GM18519 (cell line): ENCODE data around the gene COLEC12.

Source experiments
- ATAC-seq: cut with Tn5 transposase; IDR thresholded peaks from one replicate; pipeline ENCODE4 v1.9.1; 2021; ENCODE audit warnings: mild to moderate bottlenecking, moderate library complexity; ENCODE audit not compliant: unreplicated experiment, low FRiP score

The COLEC12 gene

DNA sequence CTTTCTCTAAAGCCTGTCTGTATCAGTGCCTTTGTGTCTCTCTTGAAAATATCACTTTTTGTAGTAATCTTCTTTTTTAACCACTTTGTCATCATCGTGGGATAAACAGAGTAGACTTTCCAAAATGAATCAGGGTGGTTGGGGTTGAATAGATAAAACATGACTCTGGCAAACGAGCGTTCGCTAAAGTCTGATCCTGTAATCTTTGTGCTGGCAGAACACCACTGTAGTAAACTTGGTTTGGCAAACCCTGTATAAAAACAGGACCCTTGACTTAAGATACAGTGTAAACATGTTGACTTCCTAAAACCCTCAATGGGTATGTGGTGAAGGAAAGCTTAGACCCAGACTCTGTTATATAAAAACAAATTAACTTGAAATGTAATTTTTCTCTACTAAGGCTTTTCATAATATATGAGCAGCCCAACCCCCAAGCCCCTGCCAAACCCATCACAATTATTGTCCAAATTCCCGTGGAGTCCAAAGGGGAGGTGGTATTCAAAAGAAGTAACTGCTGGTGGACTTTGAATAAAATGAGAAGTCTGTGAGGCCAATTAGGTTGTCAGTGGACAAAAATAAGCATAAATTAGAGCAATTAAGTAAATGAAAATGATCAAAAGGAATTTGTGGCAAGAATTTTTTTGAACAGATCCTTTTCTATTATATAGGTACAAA, 52.2 kb downstream of the COLEC12 start:
- ATAC-seq, result no peak

DNA sequence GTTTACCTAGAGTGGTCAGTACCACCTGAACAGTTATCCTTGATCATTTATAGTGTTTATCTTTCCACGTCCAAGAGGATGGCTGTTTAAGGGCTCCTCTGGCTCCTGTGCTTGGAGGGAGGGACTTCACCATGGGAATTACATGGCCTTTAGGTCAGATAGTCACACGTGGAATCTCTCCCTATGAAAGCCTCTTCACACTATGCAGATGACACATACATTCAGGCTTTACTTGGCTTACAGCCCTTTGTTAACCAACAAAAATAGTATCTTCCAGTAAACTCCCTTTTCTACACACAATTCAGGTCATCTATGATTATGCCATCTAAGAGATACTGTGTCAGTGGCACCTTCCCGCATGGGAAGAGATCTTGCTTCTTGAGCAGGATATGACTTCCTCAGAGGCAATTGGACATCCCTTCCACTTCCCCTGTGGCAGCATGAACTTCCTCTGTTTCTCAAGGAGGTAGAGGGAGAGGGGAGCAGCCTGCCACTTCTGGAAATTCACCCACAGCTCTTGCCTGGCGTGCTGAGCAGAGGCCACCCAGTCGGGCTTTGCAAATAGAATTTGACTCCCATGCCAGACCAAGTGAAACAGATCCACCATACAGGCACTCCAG, 53.5 kb downstream of the COLEC12 start:
- ATAC-seq, result no peak

DNA sequence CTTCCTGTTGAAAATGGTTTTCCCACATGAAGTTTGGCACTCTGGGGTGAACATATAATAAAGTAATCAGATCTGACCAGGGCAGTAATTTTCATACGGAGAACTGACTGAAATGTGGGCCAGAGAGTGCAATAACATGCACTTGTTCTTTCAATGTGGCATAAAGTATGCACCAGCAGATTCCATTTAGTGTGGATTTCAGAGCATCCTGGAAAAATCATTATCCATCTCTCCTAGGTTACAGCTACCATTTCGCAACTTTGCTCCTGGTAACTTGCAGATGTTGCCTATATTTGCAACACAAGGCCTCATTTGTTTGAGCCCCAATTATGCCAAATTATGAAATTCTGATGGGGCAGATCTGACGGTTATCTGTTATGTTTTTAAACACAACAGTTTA, 55.4 kb downstream of the COLEC12 start:
- ATAC-seq, result no peak

DNA sequence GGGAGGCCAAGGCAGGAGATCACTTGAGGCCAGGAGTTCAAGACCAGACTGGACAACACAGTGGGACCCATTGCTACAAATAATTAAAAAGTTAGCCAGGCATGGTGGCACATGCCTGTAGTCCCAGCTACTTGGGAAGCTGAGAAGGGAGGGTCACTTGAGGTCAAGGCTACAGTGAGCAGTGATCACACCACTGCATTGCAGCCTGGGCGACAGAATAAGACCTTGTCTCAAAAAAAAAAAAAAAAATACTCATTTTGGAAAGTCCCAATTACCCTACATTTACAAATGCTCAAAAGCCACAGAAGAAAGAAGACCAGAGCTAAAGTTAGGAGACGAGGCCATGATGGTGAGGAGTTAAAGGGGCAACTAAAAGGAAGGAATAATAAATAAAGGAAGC, 61.9 kb downstream of the COLEC12 start:
- no peak for ATAC-seq

DNA sequence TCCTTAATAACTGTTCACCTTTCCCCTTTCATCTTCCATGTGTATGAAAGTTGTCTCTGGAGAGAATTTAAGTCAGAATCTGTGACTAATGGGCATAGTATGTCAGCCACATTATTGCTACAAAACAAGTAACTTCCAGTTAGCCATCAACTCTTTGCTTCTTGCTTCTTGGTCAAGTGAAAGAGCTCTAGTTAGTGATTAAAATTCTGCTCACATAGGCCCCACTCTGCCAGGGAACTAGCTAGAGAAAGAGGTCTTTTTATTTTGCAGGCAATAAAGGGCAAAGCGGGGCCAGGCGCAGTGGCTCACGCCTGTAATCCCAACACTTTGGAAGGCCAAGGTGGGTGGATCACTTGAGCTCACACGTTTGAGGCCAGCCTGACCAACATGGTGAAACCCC, 64.6 kb downstream of the COLEC12 start:
- no peak for ATAC-seq

DNA sequence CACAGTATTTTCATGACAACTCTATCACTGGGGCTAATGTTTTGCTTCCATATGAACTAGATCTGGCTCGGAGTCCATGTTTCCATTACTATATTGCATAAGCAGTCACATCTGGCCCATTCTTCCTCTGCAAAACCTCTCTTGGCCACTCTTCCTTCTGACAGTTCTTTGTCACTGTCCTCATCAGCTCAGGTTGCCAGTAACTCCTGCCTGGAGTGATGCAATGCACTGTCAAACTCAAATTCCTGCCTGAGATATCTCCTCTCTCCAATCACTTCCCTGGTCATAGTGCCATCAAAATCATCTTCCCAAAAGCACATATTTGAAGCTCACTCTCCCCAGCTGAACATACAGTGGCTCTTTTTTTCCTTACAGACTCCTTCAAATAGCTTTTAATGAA, 66.1 kb downstream of the COLEC12 start:
- no peak for ATAC-seq

DNA sequence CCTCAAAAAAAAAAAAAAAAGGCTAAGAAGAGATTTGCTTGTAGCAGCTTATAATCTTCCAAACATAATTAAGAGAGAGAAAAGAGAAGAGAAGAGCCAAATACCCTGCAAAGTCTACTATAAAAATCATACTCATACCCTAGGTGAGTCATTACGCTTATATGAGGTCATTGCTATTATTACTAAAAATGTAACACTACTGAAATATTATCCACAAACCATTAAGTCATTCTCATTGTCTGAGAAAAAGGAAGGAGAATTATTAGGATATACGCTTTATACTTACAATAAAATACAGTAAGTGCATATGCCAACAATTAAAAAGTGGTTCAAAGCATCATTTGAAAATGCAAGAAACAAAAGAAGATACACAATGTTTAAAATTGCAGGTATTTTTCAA, 66.5 kb downstream of the COLEC12 start:
- ATAC-seq, result no peak

DNA sequence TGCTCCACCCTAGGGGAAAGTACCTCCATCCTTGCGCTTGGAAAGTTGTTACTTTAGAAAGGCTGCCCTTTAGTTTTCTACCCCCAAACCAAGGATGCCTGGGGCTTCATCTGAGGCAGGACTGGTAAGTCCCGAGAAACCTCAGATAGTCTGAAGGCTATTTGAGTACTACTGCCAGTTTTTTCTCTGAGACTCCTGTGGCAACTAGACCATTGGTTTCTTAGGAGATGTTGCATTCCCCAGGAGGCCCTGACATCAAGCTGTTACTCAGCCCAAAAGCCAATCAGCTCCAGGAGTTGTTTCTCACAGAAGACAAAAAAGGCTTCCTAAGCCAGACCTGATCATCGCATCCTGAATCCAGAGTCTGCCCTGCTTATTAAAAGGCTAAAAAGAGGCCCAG, 67.2 kb downstream of the COLEC12 start:
- no peak for ATAC-seq

DNA sequence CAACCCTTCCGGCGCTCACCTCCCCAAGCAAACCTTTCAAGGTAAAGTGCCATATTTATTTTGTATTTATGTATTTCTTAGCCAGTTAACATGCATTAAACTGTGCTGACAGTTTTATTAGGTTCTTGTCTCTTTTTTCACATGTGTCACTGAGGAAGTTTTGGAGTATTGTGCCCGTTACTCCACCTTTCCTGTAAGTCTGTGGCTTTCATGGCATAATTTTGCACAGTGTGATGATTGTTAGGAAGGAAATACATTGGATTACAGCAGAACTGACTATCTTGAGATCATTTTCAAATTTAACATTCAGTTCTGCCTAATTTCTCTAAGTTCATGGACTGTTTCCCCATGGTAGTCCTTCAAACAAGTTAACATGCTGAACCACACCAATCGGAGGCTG, 67.7 kb downstream of the COLEC12 start:
- no peak for ATAC-seq

DNA sequence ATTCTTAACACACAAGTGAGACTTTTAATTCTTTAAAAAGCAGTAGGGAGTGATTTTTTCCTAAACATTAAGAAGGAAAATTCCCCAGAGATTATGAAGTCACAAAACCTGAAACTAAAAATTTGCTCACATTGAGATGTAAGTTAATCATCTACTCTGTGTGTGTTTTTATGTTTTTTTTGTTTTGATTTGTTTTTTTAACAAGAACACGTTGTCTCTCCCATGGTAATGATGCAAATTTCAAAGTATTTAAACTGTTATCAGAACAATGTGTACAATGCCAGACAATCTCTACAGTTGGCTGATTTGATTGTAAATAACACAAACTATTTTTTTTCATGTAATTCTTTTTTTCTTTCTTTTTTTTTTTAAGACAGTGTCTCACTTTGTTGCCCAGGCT, 71.5 kb downstream of the COLEC12 start:
- ATAC-seq, result no peak

DNA sequence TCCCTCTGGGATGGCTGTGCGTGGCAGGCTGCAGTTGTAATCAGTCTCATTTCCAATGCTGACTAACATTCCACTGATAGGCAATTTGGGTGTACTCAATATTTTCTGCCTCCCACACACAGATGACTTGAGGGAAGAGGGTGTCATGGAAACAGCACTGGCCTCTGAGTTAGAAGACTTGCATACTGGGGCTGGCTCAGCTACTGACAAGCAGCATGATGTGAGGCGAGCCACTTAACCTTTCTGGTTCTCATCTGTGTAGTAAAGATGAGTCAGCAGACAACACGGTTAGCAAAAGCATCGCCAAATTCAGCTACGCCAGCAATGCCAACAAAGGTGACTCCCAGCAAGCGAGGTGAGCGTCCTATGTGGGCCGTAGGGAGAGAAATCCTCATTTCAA, 73.5 kb downstream of the COLEC12 start:
- ATAC-seq, result no peak

DNA sequence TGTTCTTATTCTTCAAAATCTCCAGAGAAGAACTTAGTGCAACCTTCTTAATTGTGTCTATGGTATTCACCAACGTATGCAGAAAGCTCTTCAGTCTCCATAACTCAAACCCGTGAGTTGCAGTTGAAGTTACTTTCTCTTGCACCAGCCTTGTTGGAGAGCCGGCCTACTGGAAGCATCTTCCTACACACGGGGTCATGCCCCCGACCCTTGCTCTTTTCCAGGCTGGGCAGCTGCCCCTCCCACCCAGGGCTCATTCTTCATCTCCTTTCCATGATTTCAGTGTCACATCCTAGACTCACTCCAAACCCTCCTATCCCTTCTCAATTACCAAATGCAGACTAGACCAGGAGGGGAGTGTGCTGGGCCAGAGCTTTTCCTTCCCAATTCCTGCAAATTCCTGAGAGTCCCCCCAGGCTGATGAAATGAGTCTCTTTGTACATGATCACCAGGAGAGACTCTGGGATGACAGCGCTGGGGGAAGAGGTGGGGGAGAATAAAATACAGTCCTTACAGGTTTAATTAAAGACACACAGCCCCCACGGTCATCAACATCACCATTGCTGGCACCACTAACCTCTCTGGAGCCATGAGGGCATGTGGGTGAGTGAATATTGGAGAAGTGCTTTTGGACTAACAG, 75.3 kb downstream of the COLEC12 start:
- ATAC-seq, result no peak

DNA sequence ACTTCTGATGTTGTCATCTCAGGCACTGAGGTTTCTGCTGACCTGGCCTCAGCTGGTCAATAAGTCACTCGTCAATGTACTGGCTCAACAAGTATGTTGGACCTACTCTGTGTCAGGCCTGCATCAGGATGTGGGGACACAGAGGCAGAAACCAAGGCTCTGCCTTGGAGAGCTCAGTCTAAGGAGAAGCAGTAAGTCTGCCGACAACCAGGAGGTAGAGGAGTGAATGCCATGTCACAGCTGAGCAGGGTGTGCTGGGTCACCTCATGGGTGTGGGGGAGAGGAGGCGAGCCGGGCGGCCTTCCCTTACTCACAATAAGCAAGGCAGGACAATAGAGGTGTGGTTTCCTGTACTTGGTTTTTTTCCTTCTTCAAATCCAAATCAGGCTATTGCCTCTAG, 75.8 kb downstream of the COLEC12 start:
- ATAC-seq, result no peak

DNA sequence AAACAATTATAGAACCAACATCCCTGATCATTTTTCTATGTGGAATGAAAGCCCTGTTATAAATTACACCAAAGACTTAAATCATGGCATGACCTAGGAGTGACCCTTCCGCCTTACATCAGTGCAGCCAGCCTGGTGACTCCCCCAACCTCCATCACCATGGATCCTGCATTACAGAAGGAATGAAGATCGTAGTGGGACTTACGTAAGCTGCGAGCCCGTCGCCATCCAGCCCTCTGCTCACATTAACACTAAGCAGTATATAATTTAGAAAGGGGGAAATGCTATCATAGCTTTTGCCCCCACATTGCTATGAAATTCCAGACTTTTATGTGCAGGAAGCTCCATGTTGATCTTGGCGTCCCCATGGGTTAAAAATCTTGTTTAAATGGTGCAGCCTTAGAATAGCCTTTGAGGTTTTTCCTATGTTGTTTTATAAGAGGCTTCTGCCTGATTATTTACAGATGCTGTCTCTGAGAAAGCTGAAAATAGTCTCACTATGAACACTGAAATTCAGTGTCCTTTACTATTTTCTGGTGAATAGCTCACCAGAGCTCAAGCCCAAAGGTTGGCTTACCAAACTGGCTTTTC, 76.3 kb downstream of the COLEC12 start:
- no peak for ATAC-seq

DNA sequence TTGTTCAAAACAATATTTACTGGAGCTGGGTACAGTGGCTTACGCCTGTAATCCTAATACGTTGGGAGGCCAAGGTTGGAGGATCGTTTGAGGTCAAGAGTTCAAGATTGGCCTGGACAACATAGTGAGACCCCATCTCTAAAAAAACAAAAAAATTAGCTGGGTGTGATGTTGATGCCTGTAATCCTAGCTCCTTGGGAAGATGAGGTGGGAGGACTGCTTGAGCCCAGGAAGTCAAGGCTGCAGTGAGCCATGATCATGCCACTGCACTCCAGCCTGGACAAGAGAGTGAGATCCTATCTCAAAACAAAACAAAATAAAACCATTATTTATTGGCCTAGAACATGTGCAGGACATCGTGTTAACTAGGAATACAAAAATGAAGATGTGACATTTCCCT, 77.5 kb downstream of the COLEC12 start:
- no peak for ATAC-seq

DNA sequence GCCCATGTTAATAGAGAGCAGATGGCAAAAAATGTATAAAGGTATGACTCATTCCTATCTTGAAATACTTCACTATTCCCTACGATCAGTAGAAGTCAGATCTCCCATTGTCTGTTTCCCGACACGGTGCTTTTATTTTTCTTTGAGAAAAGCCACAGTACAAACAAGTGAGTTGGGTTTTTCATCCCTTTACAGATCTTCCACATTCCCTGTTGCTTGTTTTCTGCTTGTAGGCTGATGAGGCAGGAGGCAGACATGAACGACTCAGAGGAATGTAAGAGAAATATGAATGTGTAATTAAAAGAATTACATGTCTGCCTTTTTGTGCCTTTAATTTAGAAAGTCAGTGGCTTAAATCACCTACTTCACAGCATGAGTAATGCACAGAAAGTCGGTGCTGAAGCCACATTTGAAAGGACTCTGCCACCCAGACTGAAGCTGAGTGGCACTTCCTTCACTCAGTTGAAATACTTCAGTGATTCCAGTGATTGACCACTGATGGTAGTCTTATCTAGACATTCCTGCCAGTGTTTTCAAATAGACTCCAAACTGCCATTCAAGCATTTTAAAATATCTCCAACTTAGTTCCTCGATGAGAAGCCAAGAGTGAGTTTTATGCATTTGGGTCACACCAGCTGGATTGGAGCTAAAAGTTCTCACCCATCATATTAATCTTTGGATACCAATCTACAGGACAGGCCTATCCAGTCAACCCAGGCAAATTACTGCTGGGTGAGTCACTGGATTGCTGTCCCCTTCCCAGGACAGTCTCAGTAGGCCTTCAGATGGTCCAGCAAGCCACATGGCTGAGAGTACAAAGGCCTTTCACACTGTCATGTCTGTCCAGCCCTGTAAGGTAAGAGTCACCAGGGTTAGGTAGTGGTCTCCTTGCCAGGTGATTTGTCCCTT, 79.0 kb downstream of the COLEC12 start:
- no peak for ATAC-seq

DNA sequence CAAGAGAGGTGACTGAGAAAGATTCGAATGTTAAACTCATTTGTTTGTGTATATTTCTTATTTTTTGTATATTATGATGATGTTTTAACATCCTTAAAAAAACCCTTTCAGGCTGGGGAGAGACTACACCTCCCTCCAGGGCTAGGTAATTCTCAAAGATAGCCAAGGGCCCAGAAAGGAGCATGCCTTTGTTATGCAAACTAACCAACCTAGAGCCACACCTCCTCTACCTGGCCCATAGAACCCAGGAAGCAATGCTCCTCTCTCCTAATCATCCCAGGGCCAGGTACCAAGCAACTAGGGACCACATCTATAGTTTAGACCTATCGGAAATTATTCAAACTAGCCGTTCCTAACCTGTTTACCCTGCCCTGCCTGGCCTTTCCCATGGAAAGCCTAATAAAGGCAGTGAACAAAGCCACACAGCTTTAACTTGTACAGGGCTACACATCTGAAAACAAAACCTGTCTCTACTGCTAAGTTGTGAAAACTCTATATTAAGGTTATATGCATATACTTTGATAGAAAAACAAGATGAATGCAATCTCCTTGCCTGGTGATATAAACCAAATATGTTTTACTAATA, 79.7 kb downstream of the COLEC12 start:
- ATAC-seq, result no peak

DNA sequence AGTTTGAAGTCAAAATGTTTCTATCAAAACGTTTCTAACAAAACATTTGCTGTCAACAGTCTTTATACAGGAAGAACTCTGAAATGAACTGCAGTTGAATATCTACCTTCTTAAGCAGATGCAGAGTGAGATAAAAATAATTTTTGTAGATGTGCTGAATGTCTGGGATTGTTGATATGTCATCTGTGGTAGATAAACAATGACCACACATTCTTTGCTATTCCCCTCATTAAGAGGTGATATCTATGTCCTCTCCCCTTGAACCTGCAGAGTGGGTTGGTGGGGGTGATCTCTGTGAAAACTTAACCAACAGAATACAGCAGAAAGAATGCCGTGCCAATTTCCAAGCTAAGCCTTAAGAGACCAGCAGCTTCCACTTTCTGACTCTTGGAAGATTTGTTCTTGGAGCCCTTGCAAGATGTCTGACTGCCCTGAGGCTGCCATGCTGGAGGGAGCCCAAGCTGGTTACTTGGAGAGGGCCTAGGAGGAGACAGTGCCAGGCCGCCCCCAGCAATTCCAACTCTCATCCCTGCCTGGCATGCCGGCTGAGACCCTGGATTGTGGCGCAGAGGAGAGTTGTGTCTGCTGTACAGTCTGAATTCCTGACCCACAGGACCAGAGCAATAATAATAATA, 80.8 kb downstream of the COLEC12 start:
- no peak for ATAC-seq

DNA sequence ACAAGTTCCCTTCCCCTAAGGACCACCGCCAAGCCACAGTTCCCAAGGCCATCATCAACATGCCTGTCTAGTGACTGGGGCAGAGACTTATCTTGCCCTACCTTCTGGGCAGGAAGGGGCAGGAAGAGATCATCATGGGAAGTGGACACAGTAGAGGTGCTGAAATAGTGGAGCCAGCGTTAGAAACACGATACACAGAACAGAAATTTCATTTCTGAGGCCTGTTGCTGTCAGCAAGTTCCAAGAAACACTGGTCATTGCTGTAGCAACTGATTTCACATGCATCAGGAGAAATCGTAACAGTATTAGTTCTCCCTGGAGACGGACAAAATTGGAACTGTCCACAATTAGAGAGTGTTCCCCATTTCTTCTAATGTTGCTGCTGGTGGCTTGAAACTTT, 83.0 kb downstream of the COLEC12 start:
- ATAC-seq, result no peak

DNA sequence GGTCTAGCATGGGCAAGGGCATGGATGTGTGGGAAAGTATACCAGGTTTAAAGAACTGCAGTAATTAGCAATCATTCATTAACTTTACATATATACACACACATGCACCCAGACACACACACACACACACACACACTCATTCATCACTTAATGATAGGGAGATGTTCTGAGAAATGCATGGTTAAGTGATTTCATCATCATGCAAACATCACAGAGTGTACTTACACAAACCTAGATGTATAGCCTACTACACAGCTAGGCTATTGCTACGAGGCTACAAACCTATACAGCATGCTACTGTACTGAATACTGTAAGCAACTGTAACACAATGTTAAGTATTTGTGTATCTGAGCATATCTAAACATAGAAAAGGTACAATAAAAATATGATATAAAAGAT, 83.6 kb downstream of the COLEC12 start:
- ATAC-seq, result no peak
